GM10266 (cell line): ENCODE measurements around the gene CHIC2.

Experiments
- DNase-seq: peaks from one replicate; pipeline ENCODE4 v3.0.0; 2012; ENCODE audit errors: extremely low spot score
- CTCF ChIP-seq: IDR thresholded peaks from 2 replicates; pipeline ENCODE4 v1.5.1; 2012; ENCODE audit warnings: mild to moderate bottlenecking, low read depth; ENCODE audit not compliant: control insufficient read depth, insufficient read depth; ENCODE audit errors: missing control alignments

CHIC2 gene

GRCh38 chr4:53986062-53986461 is 78.3 kb downstream of the CHIC2 start:
- no peak for TF ChIP-seq CTCF
- no peak for DNase-seq

GRCh38 chr4:53981567-53981966 is 82.8 kb downstream of the CHIC2 start:
- no peak for DNase-seq

GRCh38 chr4:53981066-53981465 is 83.3 kb downstream of the CHIC2 start:
- TF ChIP-seq CTCF, result no peak

More at GRCh38 chr4:53981567-53981966, 82.8 kb downstream of the CHIC2 start:
- TF ChIP-seq CTCF, result no peak

GRCh38 chr4:53974561-53974960 is 89.8 kb downstream of the CHIC2 start:
- TF ChIP-seq CTCF, result no peak
- DNase-seq, result no peak

More at GRCh38 chr4:53981066-53981465, 83.3 kb downstream of the CHIC2 start:
- DNase-seq, result no peak

- TF ChIP-seq CTCF, result no peak
- DNase-seq, result no peak
Observed at GRCh38 chr4:53967986-53968385, 96.4 kb downstream of the CHIC2 start.

- no peak for DNase-seq
- TF ChIP-seq CTCF, result no peak
Observed at GRCh38 chr4:53963781-53964180, 100.6 kb downstream of the CHIC2 start.

GRCh38 chr4:53963336-53963735 is 101.1 kb downstream of the CHIC2 start:
- TF ChIP-seq CTCF, result no peak

More at GRCh38 chr4:53963336-53963735, 101.1 kb downstream of the CHIC2 start:
- no peak for DNase-seq
